ENCODE measurements around the gene NSMF. TPM values are rescaled to one million over a fixed set of nuclear protein-coding genes. Genes with fewer than 3 reads are reported as not detected.

NSMF gene
- total and polyA plus RNA-seq, 2 experiments from 2014 or later: 20.3 to 103 TPM

GRCh38 chr9:137474271-137474670 lies 15.1 kb upstream of the NSMF start:
- Histone ChIP-seq H3K79me2 (replicated peaks; ENCODE audit: insufficient read depth) (no peaks in the 10 kb centered on the region), H3K4me2 (no peak overlapping the region), H3K4me3 (no peak overlapping the region), H3K27me3 (ENCODE audit: insufficient read depth) (no peaks in the 10 kb centered on the region), H4K20me1 (replicated peaks; ENCODE audit: insufficient read depth) (no peaks in the 10 kb centered on the region), H3F3A (replicated peaks; ENCODE audit: low read depth) (no peaks in the 10 kb centered on the region), H3K4me1 (ENCODE audit: insufficient read depth) (no peaks in the 10 kb centered on the region), H3K27ac (ENCODE audit: low read depth) (no peak overlapping the region), H2AFZ (no peak overlapping the region), H3K9me2 (ENCODE audit: insufficient read depth) (no peaks in the 10 kb centered on the region), H3K36me3 (ENCODE audit: insufficient read depth) (no peaks in the 10 kb centered on the region; the same call in 1 of the 2 replicates)
- DNase-seq (ENCODE audit: low spot score) (no peak), ATAC-seq (no peak)
- Mint-ChIP-seq H3K36me3 (ENCODE audit: low read depth) (peaks cover 8% of the 10 kb centered on the region; the same call in 1 of the 3 replicates), H3K27me3 (ENCODE audit: insufficient read depth, low read depth, poor library complexity) (peaks cover 2% of the 10 kb centered on the region), H3K9me3 (peaks cover 25% of the 10 kb centered on the region), H3K27ac (no peak overlapping the region), H3K4me1 (peaks cover under 1% of the 10 kb centered on the region; the same call in 1 of the 3 replicates), H3K4me3 (no peak overlapping the region)
- TF ChIP-seq ZNF114 (CRISPR knock-in tag; IDR thresholded peaks at IDR 0.05) (no peak), NANOG (IDR thresholded peaks at IDR 0.05; ENCODE audit: borderline replicate concordance) (no peak), POLR2AphosphoS5 (IDR thresholded peaks at IDR 0.05; ENCODE audit: low read depth) (no peak), ETS1 (IDR thresholded peaks at IDR 0.05) (no peak), EZH2phosphoT487 (IDR thresholded peaks at IDR 0.05; ENCODE audit: unreplicated experiment) (no peak), EZH2 (IDR thresholded peaks at IDR 0.05; ENCODE audit: low read depth, unreplicated experiment) (no peak), CTCF (conservative IDR thresholded peaks at IDR 0.05; ENCODE audit: low read depth in 2 of 2) (no peak)

GRCh38 chr9:137470785-137471184 lies 11.7 kb upstream of the NSMF start:
- H2AFZ ChIP-seq: no peak overlapping the region
- no peaks in the 10 kb centered on the region for H3F3A ChIP-seq (replicated peaks; ENCODE audit: low read depth)
- H3K4me2 ChIP-seq: no peak overlapping the region
- DNase-seq (ENCODE audit: low spot score) (no peak), ATAC-seq (no peak)
- no peak overlapping the region for H3K27ac ChIP-seq (ENCODE audit: low read depth)
- Mint-ChIP-seq H3K27ac (no peak overlapping the region), H3K27me3 (ENCODE audit: insufficient read depth, low read depth, poor library complexity) (peaks cover 10% of the 10 kb centered on the region), H3K36me3 (ENCODE audit: low read depth) (peaks cover 8% of the 10 kb centered on the region; the same call in 2 of the 3 replicates), H3K4me1 (no peaks in the 10 kb centered on the region), H3K4me3 (no peak overlapping the region), H3K9me3 (peaks cover 23% of the 10 kb centered on the region)
- no peaks in the 10 kb centered on the region for H3K9me2 ChIP-seq (ENCODE audit: insufficient read depth)
- H3K4me1 ChIP-seq (ENCODE audit: insufficient read depth): no peaks in the 10 kb centered on the region
- H3K79me2 ChIP-seq (replicated peaks; ENCODE audit: insufficient read depth): no peaks in the 10 kb centered on the region
- no peaks in the 10 kb centered on the region; the same call in 1 of the 2 replicates for H3K36me3 ChIP-seq (ENCODE audit: insufficient read depth)
- no peak overlapping the region for H3K4me3 ChIP-seq
- no peaks in the 10 kb centered on the region for H4K20me1 ChIP-seq (replicated peaks; ENCODE audit: insufficient read depth)
- H3K27me3 ChIP-seq (ENCODE audit: insufficient read depth): no peaks in the 10 kb centered on the region
- TF ChIP-seq JUNB (IDR thresholded peaks at IDR 0.05; ENCODE audit: unreplicated experiment) (no peak), ETS1 (IDR thresholded peaks at IDR 0.05) (no peak), ZNF331 (CRISPR knock-in tag; IDR thresholded peaks at IDR 0.05; ENCODE audit: low read depth) (no peak), EZH2phosphoT487 (IDR thresholded peaks at IDR 0.05; ENCODE audit: unreplicated experiment) (no peak), ZNF114 (CRISPR knock-in tag; IDR thresholded peaks at IDR 0.05) (no peak), REST (IDR thresholded peaks at IDR 0.05; ENCODE audit: unreplicated experiment) (no peak), CTCF (conservative IDR thresholded peaks at IDR 0.05; ENCODE audit: low read depth in 2 of 2) (no peak), POLR2AphosphoS5 (IDR thresholded peaks at IDR 0.05; ENCODE audit: low read depth) (no peak), EZH2 (IDR thresholded peaks at IDR 0.05; ENCODE audit: low read depth, unreplicated experiment) (no peak)
